Stimulated activated CD4-positive, alpha-beta T cell treated with anti-CD3 and anti-CD28 coated beads, Interleukin-2, amount 100 ng/mL, for 48 hours (primary cell): ENCODE results near the gene ZNF283.
"Not testable (repeated sequence)": the region's sequence is repeated elsewhere in the genome, so short reads cannot be mapped to it uniquely, and the experiment has no call there.

ENCODE experiments used
- DNase-seq, 2 donors: peaks; one replicate each; pipeline ENCODE4 v3.0.0-alpha.2; 2020

The ZNF283 gene

GRCh38 chr19:43866923-43867322 is 39.8 kb downstream of the ZNF283 start:
- not testable (repeated sequence) for DNase-seq

DNA sequence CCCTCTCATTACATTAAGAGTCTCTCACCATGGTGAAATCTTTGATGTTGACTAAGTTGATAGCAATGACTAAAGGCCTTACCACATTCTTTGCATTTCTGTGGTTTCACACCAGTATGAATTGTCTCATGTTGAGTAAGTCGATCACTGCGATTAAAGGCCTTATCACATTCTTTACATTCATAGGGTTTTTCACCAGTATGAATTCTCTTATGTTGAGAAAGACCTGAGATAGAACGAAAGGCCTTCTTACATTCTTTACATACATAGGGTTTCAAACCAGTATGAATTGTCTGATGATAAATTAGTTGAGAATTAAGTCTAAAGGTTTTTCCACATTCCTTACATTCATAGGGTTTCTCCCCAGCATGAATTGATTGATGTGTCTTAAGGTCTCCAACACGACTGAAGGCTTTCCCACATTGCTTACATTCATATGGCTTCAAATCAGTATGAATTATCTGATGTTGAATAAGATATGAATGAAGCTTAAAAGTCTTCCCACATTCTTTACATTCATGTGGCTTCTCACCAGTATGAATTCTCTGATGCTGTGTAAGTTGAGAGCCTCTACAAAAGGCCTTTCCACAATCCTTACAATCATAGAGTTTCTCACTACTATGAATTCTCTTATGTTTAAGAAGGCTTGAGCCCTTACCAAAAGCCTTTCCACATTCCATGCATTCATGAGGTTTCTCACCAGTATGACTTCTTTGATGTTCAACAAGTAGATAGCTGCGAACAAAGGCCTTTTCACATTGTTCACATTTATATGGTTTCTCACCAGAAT is 45.6 kb downstream of the ZNF283 start:
- DNase-seq = no peak

DNA sequence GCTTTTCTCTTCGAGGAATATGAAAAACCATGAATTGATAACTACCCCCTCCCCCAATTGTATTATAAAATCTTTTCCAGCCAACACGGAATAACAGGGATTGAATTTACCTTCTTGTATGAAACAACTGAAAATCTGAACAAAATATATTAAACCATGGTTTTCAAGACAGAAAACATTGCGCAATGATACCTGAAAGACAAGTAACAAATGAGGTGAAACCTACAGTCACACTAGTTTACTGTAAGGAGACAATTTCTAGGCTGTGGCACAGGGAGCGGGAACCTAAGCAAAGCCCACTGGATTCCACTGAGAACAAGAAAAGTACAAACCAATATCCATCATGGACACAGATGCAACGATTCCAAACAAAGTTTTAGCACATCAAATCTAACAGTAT is 53.4 kb downstream of the ZNF283 start:
- DNase-seq = no peak

GRCh38 chr19:43883864-43884263 is 56.7 kb downstream of the ZNF283 start, which contains the start of gene ZNF404:
ZNF404 (minus strand) TSS chr19:43883964.
- DNase-seq = no peak

GRCh38 chr19:43895727-43896308 is 68.7 kb downstream of the ZNF283 start:
- no peak for DNase-seq
